AG04449 (cell line): ENCODE results near the gene BMP7.

Experiments
- CTCF ChIA-PET: fragments of 350-600 bp; formaldehyde crosslinking; extraction: SDS; loops from one replicate; lab custom pipeline; 2021; ENCODE audit warnings: antibody characterized with exemption; lab: Yijun Ruan, JAX
- POLR2A ChIA-PET: fragments of 400-600, 350-600 bp; formaldehyde crosslinking; extraction: SDS; loops from one replicate; lab custom pipeline; 2020; ENCODE audit warnings: antibody characterized with exemption, inconsistent platforms; lab: Yijun Ruan, JAX
- DNase-seq: peaks from one replicate; pipeline ENCODE4 v3.0.0-alpha.2; 2010; ENCODE audit warnings: low read depth, low spot score
- H3K4me3 ChIP-seq: 2 replicates; pipeline ENCODE4 v1.5.1; 2011; ENCODE audit warnings: low read depth, mild to moderate bottlenecking, control low read depth, low read length
- TF ChIP-seq, protein P1 (sequence below): IDR thresholded peaks from one replicate; pipeline ENCODE4 v1.5.1; 2011; ENCODE audit warnings: mild to moderate bottlenecking, moderate library complexity, low read length, control low read depth, inconsistent platforms; ENCODE audit not compliant: insufficient read depth; ENCODE audit errors: missing control alignments

BMP7 gene

DNA sequence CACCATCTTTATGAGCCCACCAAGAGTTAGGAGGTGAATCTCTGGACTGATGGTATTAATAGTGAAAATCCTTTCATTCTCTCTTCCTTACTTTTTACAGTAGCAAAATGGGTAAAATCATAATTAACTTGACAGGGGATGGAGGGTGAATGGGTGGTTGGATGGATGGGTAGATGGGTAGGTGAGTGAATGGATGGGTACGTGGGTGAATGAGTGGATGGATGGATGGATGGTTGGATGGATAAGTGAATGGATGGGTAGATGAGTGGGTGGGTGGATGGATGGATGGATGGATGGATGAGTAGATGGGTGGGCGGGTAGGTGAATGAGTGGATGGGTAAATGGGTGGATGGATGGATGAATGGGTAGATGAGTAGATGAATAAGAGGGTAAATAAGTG, 63.2 kb downstream of the BMP7 start:
- CTCF ChIA-PET: no interaction called here
- no peak overlapping the region for H3K4me3 ChIP-seq
- TF ChIP-seq, protein P1, sequence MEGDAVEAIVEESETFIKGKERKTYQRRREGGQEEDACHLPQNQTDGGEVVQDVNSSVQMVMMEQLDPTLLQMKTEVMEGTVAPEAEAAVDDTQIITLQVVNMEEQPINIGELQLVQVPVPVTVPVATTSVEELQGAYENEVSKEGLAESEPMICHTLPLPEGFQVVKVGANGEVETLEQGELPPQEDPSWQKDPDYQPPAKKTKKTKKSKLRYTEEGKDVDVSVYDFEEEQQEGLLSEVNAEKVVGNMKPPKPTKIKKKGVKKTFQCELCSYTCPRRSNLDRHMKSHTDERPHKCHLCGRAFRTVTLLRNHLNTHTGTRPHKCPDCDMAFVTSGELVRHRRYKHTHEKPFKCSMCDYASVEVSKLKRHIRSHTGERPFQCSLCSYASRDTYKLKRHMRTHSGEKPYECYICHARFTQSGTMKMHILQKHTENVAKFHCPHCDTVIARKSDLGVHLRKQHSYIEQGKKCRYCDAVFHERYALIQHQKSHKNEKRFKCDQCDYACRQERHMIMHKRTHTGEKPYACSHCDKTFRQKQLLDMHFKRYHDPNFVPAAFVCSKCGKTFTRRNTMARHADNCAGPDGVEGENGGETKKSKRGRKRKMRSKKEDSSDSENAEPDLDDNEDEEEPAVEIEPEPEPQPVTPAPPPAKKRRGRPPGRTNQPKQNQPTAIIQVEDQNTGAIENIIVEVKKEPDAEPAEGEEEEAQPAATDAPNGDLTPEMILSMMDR: no peak
- POLR2A ChIA-PET: no interaction called here
- DNase-seq: no peak

- ChIA-PET CTCF (no interaction called here), POLR2A (no interaction called here)
- TF ChIP-seq, protein P1: no peak
- no peak for DNase-seq
- H3K4me3 ChIP-seq: no peak overlapping the region
Measured at GRCh38 chr20:57202309-57202708, 64.1 kb downstream of the BMP7 start.

- CTCF ChIA-PET: no interaction called here
- POLR2A ChIA-PET: no interaction called here
- DNase-seq: no peak
- H3K4me3 ChIP-seq: no peak overlapping the region
- TF ChIP-seq, protein P1: no peak
Measured at GRCh38 chr20:57200882-57201695, 65.4 kb downstream of the BMP7 start.

DNA sequence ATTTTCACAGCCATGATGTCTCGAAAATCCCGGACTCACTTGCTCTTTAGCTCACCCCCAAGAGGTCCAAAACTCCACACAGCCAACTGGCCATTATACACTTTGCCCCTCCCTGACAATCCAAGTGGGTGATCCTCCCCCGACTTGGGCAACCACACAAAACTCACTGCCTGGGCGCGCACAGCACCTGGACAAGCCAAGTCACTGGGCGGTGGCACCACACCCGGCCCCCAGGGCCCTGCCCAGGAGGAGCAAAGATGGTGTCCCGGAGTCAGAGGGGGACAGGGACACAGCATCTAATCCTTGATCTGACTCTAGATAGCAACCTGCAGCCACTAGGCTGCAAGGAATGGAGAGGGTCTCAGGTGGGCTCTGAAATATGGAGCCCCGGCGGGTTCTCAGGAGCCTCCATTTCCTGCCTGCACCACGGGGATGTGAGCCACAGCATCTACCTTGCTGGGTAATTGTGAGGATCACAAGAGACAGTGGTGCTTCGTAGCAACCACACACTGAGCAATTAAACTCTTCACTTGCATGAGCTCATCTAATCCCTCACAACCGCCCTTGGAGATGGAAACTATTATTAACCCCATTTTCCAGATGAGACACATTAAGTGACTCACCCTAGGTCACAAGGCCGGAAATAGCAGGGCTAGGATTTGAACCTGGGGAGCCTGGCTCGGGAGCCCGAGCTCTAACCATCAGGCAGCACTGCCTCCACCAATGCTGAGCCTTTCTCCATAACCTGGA, 66.6 kb downstream of the BMP7 start:
- no peak for DNase-seq
- TF ChIP-seq, protein P1: no peak
- CTCF ChIA-PET: interaction anchor here (0.7 kb wide), 1 partner anchor 102 kb away, joined by 3 read pairs; no protein-coding TSS in a partner anchor
- no peak overlapping the region for H3K4me3 ChIP-seq
- POLR2A ChIA-PET: no interaction called here

DNA sequence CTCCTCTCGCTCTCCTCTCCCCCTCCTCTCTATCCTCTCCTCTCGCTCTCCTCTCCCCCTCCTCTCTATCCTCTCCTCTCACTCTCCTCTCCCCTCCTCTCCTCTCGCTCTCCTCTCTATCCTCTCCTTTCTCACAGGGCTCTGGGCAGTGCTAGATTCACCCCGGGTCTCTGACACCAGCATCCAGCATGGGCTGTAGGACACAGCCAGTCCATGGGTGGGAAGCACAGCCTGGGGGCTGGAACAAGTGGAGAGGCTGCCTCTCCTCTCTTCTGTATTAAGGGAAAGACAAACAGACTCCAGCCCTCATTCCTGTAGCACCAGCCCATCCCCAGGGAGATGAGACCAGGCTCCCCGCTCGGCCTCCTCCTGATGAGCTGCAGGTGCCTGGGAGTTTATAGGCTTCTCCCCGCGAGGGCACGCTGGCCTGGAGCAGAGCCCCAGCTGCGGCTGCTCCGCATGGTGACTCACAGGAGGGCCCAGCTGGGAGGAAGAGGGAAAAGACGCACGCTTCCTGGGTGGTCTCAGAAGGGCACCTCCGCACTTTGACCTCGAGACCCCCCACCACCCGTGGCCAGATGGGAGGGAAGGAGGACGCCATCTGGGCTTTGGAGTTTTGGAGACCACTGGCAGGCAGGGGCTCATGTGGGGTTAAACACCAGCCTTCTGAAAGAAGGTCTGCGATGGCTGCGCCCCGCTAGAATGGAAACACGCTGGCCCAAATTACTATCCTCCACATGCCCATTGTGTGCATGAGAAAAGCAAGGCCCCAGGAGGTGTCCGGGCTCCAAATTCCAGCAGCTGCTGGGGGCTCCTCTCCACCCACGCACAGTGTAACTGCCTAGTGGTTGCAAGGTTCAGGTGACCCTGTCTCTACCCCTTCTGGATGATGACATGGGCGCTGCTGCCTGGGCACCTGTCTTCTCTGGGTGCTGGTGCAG, 68.0 kb downstream of the BMP7 start:
- ChIA-PET CTCF (interaction anchor here (0.7 kb wide), 1 partner anchor 101 kb away, joined by 3 read pairs; no protein-coding TSS in a partner anchor), POLR2A (no interaction called here)
- DNase-seq: no peak
- TF ChIP-seq, protein P1: no peak
- no peak overlapping the region for H3K4me3 ChIP-seq
